ENCODE data around the gene BTG2.

DNA sequence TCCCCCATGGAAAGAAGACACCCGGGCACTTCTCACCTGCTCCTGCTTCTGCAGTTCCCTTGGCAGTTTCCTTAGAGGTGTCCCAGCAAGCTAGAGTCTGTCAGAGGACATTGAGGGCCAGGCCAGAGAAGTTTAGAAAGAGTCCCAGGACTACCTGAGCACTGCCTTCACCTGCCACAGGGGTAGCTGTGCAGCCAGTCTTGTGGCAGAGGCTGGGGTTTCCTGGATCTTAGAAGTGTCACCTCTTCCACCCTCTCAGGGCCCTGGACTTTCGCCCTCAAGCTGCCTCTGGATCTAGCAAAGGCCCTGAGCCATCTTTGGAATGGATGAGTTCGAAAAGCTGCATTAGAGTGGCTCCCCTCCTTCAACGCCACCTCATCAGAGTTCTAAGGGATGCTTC, 34.9 kb upstream of the BTG2 start:
- TF ChIP-seq POLR2A (IDR thresholded peaks at IDR 0.05), result no peak
- TF ChIP-seq, protein P1, sequence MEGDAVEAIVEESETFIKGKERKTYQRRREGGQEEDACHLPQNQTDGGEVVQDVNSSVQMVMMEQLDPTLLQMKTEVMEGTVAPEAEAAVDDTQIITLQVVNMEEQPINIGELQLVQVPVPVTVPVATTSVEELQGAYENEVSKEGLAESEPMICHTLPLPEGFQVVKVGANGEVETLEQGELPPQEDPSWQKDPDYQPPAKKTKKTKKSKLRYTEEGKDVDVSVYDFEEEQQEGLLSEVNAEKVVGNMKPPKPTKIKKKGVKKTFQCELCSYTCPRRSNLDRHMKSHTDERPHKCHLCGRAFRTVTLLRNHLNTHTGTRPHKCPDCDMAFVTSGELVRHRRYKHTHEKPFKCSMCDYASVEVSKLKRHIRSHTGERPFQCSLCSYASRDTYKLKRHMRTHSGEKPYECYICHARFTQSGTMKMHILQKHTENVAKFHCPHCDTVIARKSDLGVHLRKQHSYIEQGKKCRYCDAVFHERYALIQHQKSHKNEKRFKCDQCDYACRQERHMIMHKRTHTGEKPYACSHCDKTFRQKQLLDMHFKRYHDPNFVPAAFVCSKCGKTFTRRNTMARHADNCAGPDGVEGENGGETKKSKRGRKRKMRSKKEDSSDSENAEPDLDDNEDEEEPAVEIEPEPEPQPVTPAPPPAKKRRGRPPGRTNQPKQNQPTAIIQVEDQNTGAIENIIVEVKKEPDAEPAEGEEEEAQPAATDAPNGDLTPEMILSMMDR (IDR thresholded peaks at IDR 0.05), result no peak
- TF ChIP-seq POLR2AphosphoS5 (IDR thresholded peaks at IDR 0.05), result no peak
